Measurements from ENCODE around the gene F12. TPM values are rescaled to one million over a fixed set of nuclear protein-coding genes. Genes with fewer than 3 reads are reported as not detected.

Gene F12
- total RNA-seq, 1 experiment from 2014 or later: 10.0 TPM

DNA sequence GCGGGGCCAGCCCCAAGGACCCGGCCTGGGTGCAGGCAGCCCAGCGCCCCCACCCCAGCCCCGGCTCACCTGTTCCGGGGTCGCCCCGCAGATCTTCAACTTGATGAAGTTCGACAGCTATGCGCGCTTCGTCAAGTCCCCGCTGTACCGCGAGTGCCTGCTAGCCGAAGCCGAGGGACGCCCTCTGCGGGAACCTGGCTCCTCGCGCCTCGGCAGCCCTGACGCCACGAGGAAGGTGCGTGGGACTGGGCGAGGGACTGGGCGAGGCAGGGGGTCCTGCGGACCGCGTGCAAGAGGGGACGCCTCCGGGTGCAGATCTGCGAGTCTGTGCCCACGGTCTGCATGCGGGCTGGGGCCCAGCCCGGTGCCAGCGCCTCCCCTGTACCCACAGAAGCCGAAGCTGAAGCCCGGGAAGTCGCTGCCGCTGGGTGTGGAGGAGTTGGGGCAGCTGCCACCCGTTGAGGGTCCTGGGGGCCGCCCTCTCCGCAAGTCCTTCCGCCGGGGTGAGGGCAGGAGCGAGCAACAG, 42.0 kb downstream of the F12 start (continued):
- TF ChIP-seq EMX1 (CRISPR knock-in tag; IDR thresholded peaks at IDR 0.05) (no peak), ERG (CRISPR knock-in tag; IDR thresholded peaks at IDR 0.05) (no peak), PRRX2 (CRISPR knock-in tag; IDR thresholded peaks at IDR 0.05) (no peak), CREM (CRISPR knock-in tag; IDR thresholded peaks at IDR 0.05) (0 out of 2 replicates have a peak, but pooled peaks have one; percentile 29), ZNF121 (CRISPR knock-in tag; IDR thresholded peaks at IDR 0.05) (0 out of 2 replicates have a peak, but pooled peaks have one; percentile 38), GTF2I (CRISPR knock-in tag; conservative IDR thresholded peaks at IDR 0.05) (no peak), TEAD4 (CRISPR knock-in tag; IDR thresholded peaks at IDR 0.05) (peak; percentile 62; the same call in 1 of the 2 replicates), ETV6 (CRISPR knock-in tag; IDR thresholded peaks at IDR 0.05) (peak; percentile 87; the same call in 1 of the 2 replicates), SP1 (CRISPR knock-in tag; conservative IDR thresholded peaks at IDR 0.05) (peak; percentile 54; the same call in 1 of the 2 replicates), NR3C1 (CRISPR knock-in tag; conservative IDR thresholded peaks at IDR 0.05; ENCODE audit: low read depth) (no peak), ZNF138 (CRISPR knock-in tag; conservative IDR thresholded peaks at IDR 0.05) (no peak), SMAD4 (CRISPR knock-in tag; IDR thresholded peaks at IDR 0.05) (no peak), ZNF416 (CRISPR knock-in tag; IDR thresholded peaks at IDR 0.05) (no peak), OVOL2 (CRISPR knock-in tag; IDR thresholded peaks at IDR 0.05; ENCODE audit: borderline replicate concordance) (no peak), CBFB (CRISPR knock-in tag; IDR thresholded peaks at IDR 0.05; ENCODE audit: low read depth) (no peak)
- TF ChIP-seq, protein P1, sequence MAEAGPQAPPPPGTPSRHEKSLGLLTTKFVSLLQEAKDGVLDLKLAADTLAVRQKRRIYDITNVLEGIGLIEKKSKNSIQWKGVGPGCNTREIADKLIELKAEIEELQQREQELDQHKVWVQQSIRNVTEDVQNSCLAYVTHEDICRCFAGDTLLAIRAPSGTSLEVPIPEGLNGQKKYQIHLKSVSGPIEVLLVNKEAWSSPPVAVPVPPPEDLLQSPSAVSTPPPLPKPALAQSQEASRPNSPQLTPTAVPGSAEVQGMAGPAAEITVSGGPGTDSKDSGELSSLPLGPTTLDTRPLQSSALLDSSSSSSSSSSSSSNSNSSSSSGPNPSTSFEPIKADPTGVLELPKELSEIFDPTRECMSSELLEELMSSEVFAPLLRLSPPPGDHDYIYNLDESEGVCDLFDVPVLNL (CRISPR knock-in tag; IDR thresholded peaks at IDR 0.05; ENCODE audit: borderline replicate concordance, low read depth): peak; percentile 76
- TF ChIP-seq, protein P2, sequence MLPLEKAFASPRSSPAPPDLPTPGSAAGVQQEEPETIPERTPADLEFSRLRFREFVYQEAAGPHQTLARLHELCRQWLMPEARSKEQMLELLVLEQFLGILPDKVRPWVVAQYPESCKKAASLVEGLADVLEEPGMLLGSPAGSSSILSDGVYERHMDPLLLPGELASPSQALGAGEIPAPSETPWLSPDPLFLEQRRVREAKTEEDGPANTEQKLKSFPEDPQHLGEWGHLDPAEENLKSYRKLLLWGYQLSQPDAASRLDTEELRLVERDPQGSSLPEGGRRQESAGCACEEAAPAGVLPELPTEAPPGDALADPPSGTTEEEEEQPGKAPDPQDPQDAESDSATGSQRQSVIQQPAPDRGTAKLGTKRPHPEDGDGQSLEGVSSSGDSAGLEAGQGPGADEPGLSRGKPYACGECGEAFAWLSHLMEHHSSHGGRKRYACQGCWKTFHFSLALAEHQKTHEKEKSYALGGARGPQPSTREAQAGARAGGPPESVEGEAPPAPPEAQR (CRISPR knock-in tag; IDR thresholded peaks at IDR 0.05): no peak
- TF ChIP-seq, protein P3, sequence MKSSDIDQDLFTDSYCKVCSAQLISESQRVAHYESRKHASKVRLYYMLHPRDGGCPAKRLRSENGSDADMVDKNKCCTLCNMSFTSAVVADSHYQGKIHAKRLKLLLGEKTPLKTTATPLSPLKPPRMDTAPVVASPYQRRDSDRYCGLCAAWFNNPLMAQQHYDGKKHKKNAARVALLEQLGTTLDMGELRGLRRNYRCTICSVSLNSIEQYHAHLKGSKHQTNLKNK (CRISPR knock-in tag; IDR thresholded peaks at IDR 0.05): no peak
- TF ChIP-seq, protein P4, sequence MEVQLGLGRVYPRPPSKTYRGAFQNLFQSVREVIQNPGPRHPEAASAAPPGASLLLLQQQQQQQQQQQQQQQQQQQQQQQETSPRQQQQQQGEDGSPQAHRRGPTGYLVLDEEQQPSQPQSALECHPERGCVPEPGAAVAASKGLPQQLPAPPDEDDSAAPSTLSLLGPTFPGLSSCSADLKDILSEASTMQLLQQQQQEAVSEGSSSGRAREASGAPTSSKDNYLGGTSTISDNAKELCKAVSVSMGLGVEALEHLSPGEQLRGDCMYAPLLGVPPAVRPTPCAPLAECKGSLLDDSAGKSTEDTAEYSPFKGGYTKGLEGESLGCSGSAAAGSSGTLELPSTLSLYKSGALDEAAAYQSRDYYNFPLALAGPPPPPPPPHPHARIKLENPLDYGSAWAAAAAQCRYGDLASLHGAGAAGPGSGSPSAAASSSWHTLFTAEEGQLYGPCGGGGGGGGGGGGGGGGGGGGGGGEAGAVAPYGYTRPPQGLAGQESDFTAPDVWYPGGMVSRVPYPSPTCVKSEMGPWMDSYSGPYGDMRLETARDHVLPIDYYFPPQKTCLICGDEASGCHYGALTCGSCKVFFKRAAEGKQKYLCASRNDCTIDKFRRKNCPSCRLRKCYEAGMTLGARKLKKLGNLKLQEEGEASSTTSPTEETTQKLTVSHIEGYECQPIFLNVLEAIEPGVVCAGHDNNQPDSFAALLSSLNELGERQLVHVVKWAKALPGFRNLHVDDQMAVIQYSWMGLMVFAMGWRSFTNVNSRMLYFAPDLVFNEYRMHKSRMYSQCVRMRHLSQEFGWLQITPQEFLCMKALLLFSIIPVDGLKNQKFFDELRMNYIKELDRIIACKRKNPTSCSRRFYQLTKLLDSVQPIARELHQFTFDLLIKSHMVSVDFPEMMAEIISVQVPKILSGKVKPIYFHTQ (CRISPR knock-in tag; IDR thresholded peaks at IDR 0.05): no peak
- TF ChIP-seq, protein P5, sequence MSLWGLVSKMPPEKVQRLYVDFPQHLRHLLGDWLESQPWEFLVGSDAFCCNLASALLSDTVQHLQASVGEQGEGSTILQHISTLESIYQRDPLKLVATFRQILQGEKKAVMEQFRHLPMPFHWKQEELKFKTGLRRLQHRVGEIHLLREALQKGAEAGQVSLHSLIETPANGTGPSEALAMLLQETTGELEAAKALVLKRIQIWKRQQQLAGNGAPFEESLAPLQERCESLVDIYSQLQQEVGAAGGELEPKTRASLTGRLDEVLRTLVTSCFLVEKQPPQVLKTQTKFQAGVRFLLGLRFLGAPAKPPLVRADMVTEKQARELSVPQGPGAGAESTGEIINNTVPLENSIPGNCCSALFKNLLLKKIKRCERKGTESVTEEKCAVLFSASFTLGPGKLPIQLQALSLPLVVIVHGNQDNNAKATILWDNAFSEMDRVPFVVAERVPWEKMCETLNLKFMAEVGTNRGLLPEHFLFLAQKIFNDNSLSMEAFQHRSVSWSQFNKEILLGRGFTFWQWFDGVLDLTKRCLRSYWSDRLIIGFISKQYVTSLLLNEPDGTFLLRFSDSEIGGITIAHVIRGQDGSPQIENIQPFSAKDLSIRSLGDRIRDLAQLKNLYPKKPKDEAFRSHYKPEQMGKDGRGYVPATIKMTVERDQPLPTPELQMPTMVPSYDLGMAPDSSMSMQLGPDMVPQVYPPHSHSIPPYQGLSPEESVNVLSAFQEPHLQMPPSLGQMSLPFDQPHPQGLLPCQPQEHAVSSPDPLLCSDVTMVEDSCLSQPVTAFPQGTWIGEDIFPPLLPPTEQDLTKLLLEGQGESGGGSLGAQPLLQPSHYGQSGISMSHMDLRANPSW (CRISPR knock-in tag; conservative IDR thresholded peaks at IDR 0.05; ENCODE audit: low read depth): no peak
- TF ChIP-seq, protein P6, sequence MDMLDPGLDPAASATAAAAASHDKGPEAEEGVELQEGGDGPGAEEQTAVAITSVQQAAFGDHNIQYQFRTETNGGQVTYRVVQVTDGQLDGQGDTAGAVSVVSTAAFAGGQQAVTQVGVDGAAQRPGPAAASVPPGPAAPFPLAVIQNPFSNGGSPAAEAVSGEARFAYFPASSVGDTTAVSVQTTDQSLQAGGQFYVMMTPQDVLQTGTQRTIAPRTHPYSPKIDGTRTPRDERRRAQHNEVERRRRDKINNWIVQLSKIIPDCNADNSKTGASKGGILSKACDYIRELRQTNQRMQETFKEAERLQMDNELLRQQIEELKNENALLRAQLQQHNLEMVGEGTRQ (CRISPR knock-in tag; IDR thresholded peaks at IDR 0.05): no peak
- TF ChIP-seq, protein P7, sequence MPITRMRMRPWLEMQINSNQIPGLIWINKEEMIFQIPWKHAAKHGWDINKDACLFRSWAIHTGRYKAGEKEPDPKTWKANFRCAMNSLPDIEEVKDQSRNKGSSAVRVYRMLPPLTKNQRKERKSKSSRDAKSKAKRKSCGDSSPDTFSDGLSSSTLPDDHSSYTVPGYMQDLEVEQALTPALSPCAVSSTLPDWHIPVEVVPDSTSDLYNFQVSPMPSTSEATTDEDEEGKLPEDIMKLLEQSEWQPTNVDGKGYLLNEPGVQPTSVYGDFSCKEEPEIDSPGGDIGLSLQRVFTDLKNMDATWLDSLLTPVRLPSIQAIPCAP (CRISPR knock-in tag; IDR thresholded peaks at IDR 0.05): peak; percentile 95
- TF ChIP-seq, protein P8, sequence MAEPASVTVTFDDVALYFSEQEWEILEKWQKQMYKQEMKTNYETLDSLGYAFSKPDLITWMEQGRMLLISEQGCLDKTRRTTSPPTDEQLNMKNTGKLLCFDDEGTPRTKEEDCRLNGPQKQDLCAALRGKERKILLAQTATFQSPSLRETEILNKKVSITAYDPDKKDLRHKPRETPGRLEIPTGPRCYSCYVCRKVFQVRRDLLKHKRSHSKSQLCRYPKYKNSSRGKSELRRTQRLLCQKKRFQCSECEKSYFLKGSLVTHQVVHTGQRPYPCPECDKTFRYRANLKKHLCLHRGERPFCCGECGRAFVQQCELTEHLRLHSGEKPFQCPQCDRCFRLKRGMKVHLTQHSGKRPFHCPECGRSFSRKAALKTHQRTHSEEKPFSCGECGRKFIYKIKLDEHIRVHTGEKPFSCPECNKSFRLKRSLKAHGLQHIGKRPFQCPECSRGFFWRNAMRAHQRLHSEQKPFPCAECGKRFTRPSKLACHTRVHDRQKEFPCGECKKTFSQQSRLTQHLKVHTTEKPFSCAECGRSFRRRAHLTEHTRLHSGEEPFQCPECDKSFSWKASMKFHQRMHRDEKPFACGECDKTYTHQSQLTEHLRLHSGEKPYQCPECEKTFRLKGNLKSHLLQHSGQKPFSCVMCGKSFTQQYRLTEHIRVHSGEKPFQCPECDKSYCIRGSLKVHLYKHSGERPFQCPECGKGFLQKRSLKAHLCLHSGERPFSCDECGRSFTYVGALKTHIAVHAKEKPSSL (CRISPR knock-in tag; conservative IDR thresholded peaks at IDR 0.05): no peak

Measured in WTC11 (cell line).